Suprapubic skin (tissue), 3 donors: ENCODE data around the gene SLC6A18.

Source experiments
- POLR2A ChIP-seq, 2 donors: fragments of 450-650 bp; IDR thresholded peaks; one replicate each; pipeline ENCODE4 v1.6.1; 2017; ENCODE audit warnings: antibody characterized with exemption in 2 of 2, mild to moderate bottlenecking in 2 of 2, moderate library complexity in 2 of 2
- TF ChIP-seq, protein P1 (sequence below), 2 donors: fragments of 200-600 bp in 1 of 2; fragments of 450-650 bp in 1 of 2; sonication (generic) in 1 of 2; IDR thresholded peaks; one replicate each; pipeline ENCODE4 v1.5.1; 2016 to 2019; ENCODE audit warnings: antibody characterized with exemption in 2 of 2, mild to moderate bottlenecking in 1 of 2, moderate library complexity in 1 of 2

- TF ChIP-seq, protein P1, sequence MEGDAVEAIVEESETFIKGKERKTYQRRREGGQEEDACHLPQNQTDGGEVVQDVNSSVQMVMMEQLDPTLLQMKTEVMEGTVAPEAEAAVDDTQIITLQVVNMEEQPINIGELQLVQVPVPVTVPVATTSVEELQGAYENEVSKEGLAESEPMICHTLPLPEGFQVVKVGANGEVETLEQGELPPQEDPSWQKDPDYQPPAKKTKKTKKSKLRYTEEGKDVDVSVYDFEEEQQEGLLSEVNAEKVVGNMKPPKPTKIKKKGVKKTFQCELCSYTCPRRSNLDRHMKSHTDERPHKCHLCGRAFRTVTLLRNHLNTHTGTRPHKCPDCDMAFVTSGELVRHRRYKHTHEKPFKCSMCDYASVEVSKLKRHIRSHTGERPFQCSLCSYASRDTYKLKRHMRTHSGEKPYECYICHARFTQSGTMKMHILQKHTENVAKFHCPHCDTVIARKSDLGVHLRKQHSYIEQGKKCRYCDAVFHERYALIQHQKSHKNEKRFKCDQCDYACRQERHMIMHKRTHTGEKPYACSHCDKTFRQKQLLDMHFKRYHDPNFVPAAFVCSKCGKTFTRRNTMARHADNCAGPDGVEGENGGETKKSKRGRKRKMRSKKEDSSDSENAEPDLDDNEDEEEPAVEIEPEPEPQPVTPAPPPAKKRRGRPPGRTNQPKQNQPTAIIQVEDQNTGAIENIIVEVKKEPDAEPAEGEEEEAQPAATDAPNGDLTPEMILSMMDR (IDR thresholded peaks at IDR 0.05), result no peak
- no peak for TF ChIP-seq POLR2A (IDR thresholded peaks at IDR 0.05)
Observed at GRCh38 chr5:1277331-1277730, 52.1 kb downstream of the SLC6A18 start.
